NCI-H510A (cell line): ENCODE measurements around the gene NECTIN1.

Experiments
- DNase-seq: peaks from one replicate; lab custom pipeline; 2025; lab: John Stamatoyannopoulos, UW

NECTIN1 gene

GRCh38 chr11:119754656-119755355 is 25.8 kb upstream of the NECTIN1 start:
- DNase-seq: no peak

GRCh38 chr11:119754199-119754598 is 25.2 kb upstream of the NECTIN1 start:
- DNase-seq: no peak

- no peak for DNase-seq
Observed at GRCh38 chr11:119752946-119753345, 23.9 kb upstream of the NECTIN1 start.

GRCh38 chr11:119752345-119752871 is 23.4 kb upstream of the NECTIN1 start:
- no peak for DNase-seq

- no peak for DNase-seq
Observed at GRCh38 chr11:119750056-119750455, 21.1 kb upstream of the NECTIN1 start.

- no peak for DNase-seq
Observed at GRCh38 chr11:119749006-119749565, 20.1 kb upstream of the NECTIN1 start.

- no peak for DNase-seq
Observed at GRCh38 chr11:119747868-119748660, 19.1 kb upstream of the NECTIN1 start.

GRCh38 chr11:119745776-119746535 is 17.0 kb upstream of the NECTIN1 start:
- DNase-seq: no peak

- DNase-seq: no peak
Observed at GRCh38 chr11:119745112-119745511, 16.1 kb upstream of the NECTIN1 start.

- DNase-seq: no peak
Observed at GRCh38 chr11:119744577-119744976, 15.6 kb upstream of the NECTIN1 start.

- no peak for DNase-seq
Observed at GRCh38 chr11:119743006-119743405, 14.0 kb upstream of the NECTIN1 start.

GRCh38 chr11:119742263-119742861 is 13.4 kb upstream of the NECTIN1 start:
- DNase-seq: no peak

GRCh38 chr11:119741369-119742262 is 12.6 kb upstream of the NECTIN1 start:
- DNase-seq: no peak

GRCh38 chr11:119739975-119740374 is 11.0 kb upstream of the NECTIN1 start:
- DNase-seq: no peak

- DNase-seq: no peak
Observed at GRCh38 chr11:119739021-119739703, 10.2 kb upstream of the NECTIN1 start.

GRCh38 chr11:119738059-119738439 is 9.0 kb upstream of the NECTIN1 start:
- no peak for DNase-seq

GRCh38 chr11:119737366-119738058 is 8.5 kb upstream of the NECTIN1 start:
- no peak for DNase-seq

- DNase-seq: no peak
Observed at GRCh38 chr11:119734788-119735187, 5.8 kb upstream of the NECTIN1 start.

- DNase-seq: no peak
Observed at GRCh38 chr11:119730789-119731386, 1.9 kb upstream of the NECTIN1 start.
